H54 (cell line): ENCODE data around the gene LRRK1.

Experiments
- DNase-seq: peaks from one replicate; pipeline ENCODE4 v3.0.0; 2011; ENCODE audit warnings: low spot score, mixed read lengths; ENCODE audit not compliant: insufficient read length
- FAIRE-seq: peaks from 3 replicates; lab custom pipeline; 2011; peaks lifted over from hg19 to GRCh38; lab: Jason Lieb, UNC
- POLR2A ChIP-seq: IDR thresholded peaks from 2 replicates; pipeline ENCODE4 v1.6.1; 2011; ENCODE audit warnings: low read depth, mild to moderate bottlenecking, low read length

Gene LRRK1

DNA sequence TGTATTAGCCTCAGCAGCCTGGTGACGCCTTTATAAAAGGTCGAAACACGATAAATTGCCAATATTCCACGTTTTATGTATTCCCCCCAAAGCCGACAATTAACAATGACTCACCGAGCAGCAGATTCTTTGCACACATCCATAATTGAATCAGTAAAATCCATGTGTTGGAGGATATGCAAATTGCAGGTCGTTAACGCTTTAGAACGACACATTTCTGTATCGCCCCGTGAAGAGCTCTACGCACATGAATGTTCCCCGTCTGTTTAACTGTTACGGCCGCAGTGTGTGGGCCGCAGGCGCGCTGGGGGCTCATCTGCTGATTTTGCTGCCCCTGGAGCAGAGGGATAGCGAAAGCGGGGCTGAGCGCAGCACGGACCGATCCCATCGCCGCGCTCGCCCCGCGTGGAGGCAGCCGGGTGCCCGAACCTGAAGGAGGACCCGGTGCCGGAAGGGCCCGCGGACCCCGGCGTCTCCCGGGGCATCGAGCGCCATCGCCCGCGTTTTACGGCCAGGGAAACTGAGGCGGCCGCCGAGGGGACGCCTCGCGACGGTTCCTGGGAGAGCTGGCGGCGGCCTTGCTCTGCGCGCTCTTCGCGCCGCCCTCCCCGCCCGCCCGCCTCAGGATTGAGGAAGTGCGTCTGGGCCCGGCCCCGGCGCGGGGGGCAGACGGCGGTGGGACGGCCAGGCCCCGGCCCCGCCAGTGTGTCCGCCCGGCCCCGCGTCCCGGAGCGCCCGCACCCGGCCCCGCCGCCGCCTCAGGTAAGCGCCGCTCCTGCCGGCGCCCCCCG, at the start of gene LRRK1:
Gene LRRK1, plus strand, starts transcription at position 668 of the 791 bp plus-strand sequence. CDS start 5,276 bp downstream, outside the sequence.
- no peak for TF ChIP-seq POLR2A
- peak; percentile 27 for DNase-seq

DNA sequence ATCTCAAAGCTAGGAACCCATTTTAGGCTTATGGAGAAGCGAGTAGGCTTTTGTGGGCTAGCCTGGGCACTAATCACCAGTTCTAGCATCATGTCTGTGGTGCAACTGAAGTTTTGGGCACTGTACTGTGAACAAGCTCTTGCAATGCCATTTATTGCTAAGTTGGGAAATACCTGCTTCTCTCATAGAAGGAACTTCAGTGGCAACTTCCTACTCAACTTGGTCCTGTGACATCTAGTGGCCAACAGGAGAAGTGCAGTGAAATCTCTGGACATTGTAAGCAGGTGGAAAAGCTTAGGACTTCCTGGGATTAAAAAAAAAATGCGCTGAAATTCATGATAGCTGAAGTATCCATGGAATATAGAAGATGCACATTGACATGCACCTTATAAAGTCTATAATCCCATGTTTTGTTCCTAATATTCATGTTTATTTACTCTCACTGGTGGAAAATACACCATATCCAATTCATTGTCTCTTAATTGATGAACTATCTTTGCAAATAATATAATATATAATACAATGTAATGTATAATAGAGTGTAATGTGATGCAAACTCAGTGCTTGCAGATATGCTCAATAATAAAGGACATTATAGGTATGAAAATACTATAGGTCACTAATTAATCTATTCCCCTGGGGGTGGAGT, 46.0 kb upstream of the LRRK1 start:
- no peak for TF ChIP-seq POLR2A
- FAIRE-seq (no peak), DNase-seq (peak; percentile 68)

More for the DNA sequence above, at the start of gene LRRK1:
- FAIRE-seq, result no peak

GRCh38 chr15:100875495-100875894, 43.7 kb upstream of the LRRK1 start:
- TF ChIP-seq POLR2A, result no peak
- FAIRE-seq, result no peak

GRCh38 chr15:100875976-100876375, 43.2 kb upstream of the LRRK1 start:
- no peak for TF ChIP-seq POLR2A
- no peak for FAIRE-seq

More at GRCh38 chr15:100875495-100875894, 43.7 kb upstream of the LRRK1 start:
- no peak for DNase-seq

GRCh38 chr15:100877551-100877950, 41.6 kb upstream of the LRRK1 start:
- no peak for FAIRE-seq
- TF ChIP-seq POLR2A, result no peak
- DNase-seq, result no peak

More at GRCh38 chr15:100875976-100876375, 43.2 kb upstream of the LRRK1 start:
- DNase-seq, result no peak

DNA sequence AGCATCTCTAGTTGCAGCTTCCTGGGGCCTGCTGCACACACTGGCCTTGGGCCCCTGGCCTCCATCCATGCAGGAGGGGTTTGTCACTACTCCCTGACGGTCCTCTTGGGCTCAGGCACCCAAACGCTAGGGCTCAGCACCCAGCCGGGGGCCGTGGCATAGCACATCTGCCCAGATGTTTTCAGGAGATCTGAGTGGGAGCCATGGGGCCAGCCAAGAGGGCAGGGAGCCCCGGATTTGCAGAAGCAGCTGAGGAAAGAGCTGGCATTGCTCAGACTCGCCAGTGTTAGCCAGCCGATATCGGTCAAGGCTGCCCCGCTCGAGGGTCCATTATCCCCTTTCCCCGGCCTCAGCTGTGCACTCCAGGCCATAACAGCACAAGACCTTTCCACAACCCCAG, 41.0 kb upstream of the LRRK1 start:
- TF ChIP-seq POLR2A, result no peak
- FAIRE-seq (no peak), DNase-seq (no peak)

- DNase-seq (no peak), FAIRE-seq (no peak)
- TF ChIP-seq POLR2A, result no peak
Observed at GRCh38 chr15:100878648-100879047, 40.5 kb upstream of the LRRK1 start.

- FAIRE-seq (no peak), DNase-seq (no peak)
- TF ChIP-seq POLR2A, result no peak
Observed at GRCh38 chr15:100879061-100879463, 40.1 kb upstream of the LRRK1 start.

GRCh38 chr15:100879464-100880138, 39.6 kb upstream of the LRRK1 start, which contains the start of gene ALDH1A3:
TSS of gene ALDH1A3 (plus strand) at chr15:100879831. CDS start at chr15:100879908, 77 bp downstream.
- peak; percentile 41 for TF ChIP-seq POLR2A
- peak; percentile 71 for DNase-seq
- FAIRE-seq, result no peak

GRCh38 chr15:100880139-100880896, 38.8 kb upstream of the LRRK1 start:
- DNase-seq (no peak), FAIRE-seq (no peak)
- no peak for TF ChIP-seq POLR2A

DNA sequence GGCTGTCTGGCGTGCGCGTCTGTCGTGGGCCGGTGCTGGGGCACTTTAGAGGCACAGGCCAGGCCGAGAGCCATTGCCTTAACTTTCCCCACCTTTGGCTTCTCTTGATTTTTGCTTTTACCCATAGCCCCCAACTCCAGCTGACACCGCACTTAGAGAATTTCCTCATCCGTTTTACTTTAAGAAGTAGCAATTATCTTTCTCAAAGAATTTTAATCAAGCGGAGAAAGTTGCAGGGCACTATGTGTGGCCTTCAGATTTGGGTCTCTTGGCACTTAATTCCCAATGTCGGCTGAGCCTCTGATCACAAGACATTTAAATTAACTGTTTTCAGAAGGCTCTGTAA, 38.3 kb upstream of the LRRK1 start:
- no peak for TF ChIP-seq POLR2A
- DNase-seq, result no peak
- no peak for FAIRE-seq

DNA sequence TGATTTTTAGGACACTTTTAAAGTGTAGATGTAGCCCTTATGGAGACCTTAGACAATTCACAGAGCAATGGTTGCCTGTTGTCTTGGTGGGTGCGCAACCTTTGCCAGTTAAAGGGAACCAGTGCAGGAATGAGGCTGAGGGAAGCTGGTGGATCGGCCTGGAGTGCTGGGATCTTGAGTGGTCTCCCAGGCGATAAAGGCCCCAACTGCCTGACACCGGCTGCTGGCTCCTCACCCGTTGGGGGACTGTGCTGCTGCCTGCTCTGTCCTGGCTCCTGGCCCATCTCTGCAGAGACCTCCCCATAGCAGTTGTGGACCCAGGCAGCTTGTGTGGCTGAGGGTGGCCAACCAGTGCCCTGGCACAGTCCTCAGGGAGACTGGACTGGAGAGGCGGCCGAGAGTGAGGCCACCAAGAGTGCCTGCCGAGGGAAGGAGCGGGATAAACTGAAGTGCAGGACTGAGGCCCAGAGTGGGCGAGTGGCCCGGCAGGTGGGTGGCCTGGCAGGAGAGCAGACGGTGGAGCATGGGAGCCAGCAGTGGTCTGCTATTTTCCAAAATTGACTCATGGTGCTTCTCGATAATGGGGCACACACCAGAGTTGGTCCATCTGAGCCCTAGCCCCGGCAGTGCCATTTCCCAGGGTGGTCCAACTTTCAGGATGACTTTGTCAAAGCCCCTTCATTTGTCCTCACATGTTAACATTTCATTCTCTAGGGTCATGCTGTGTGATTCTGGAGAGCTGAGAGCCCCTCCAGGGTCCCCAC, 37.4 kb upstream of the LRRK1 start:
- DNase-seq, result no peak
- no peak for TF ChIP-seq POLR2A
- FAIRE-seq, result no peak

GRCh38 chr15:100885116-100885515, 34.0 kb upstream of the LRRK1 start:
- no peak for TF ChIP-seq POLR2A
- no peak for DNase-seq
- no peak for FAIRE-seq
